Fibroblast of mammary gland (primary cell): ENCODE results near the gene VWA5B2.

Experiments used
- DNase-seq: peaks from one replicate; pipeline ENCODE4 v3.0.0-alpha.2; 2010; ENCODE audit warnings: low read depth
- H3K4me3 ChIP-seq: 2 replicates; pipeline ENCODE4 v1.5.1; 2011; ENCODE audit warnings: low read depth, mild to moderate bottlenecking, low read length, moderate library complexity; ENCODE audit not compliant: control insufficient read depth
- TF ChIP-seq, protein P1 (sequence below): conservative IDR thresholded peaks from 2 replicates; pipeline ENCODE4 v1.5.1; 2011; ENCODE audit warnings: low read depth, low read length, inconsistent platforms; ENCODE audit not compliant: control insufficient read depth, insufficient read depth

The VWA5B2 gene

DNA sequence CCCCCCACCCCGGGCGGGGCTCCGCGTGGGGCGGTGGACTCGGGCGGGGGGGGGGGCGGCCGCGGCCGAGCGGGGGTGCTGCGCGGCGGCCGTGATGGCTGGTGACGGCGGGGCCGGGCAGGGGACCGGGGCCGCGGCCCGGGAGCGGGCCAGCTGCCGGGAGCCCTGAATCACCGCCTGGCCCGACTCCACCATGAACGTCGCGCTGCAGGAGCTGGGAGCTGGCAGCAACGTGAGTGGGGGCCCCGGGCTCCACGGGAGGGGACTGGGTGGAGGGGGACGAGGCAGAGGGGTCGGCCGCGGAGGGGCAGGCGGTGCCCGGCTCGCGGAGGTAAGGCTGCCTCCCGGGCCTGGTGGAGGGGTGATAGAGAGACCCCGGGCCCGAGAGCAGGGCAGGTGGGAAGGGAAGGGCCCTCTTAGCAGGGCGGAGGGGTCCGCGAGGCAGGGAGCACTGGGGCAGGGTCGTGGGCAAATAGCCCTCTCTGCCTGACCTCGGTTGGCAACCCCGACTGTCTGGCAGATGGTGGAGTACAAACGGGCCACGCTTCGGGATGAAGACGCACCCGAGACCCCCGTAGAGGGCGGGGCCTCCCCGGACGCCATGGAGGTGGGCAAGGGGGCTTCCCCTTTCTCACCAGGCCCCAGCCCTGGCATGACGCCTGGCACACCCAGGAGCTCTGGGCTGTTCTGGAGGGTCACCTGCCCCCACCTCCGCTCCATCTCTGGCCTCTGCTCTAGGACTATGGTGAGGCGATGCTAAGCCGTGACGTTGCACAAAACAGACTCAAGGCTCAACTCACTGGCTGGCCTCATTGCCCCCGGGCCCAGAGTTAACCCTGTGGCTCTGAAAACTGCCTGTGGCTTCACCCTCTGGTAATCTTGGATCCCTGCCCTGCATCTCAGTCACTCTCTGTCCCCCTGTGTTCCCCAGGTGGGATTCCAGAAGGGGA lies 46.9 kb downstream of the VWA5B2 start, which contains the start of gene ECE2:
TSS of gene ECE2 (plus strand) at position 62 of the 950 bp plus-strand sequence. CDS start at position 194, 132 bp downstream.
- TF ChIP-seq, protein P1, sequence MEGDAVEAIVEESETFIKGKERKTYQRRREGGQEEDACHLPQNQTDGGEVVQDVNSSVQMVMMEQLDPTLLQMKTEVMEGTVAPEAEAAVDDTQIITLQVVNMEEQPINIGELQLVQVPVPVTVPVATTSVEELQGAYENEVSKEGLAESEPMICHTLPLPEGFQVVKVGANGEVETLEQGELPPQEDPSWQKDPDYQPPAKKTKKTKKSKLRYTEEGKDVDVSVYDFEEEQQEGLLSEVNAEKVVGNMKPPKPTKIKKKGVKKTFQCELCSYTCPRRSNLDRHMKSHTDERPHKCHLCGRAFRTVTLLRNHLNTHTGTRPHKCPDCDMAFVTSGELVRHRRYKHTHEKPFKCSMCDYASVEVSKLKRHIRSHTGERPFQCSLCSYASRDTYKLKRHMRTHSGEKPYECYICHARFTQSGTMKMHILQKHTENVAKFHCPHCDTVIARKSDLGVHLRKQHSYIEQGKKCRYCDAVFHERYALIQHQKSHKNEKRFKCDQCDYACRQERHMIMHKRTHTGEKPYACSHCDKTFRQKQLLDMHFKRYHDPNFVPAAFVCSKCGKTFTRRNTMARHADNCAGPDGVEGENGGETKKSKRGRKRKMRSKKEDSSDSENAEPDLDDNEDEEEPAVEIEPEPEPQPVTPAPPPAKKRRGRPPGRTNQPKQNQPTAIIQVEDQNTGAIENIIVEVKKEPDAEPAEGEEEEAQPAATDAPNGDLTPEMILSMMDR = no peak
- no peak within 1 kb of the TSS for H3K4me3 ChIP-seq
- no peak for DNase-seq

DNA sequence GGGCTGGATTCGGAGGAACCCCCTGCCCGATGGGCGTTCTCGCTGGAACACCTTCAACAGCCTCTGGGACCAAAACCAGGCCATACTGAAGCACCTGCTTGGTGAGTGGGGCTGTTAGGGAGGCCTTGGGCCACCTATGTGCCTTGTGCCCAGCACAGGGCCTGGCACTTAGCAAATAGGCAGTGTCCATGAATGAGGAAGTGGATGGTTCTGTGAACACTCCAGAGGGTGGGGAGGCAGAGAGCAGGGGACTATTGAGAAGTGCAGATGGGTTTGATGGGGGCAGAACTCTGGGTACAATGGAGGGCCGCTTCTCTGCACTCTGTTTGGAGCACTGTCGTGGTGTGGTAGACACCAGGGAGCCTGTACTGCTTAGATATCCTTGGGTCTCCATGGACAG lies 48.0 kb downstream of the VWA5B2 start:
- TF ChIP-seq, protein P1 = no peak
- DNase-seq = no peak
- H3K4me3 ChIP-seq = no peak overlapping the region

DNA sequence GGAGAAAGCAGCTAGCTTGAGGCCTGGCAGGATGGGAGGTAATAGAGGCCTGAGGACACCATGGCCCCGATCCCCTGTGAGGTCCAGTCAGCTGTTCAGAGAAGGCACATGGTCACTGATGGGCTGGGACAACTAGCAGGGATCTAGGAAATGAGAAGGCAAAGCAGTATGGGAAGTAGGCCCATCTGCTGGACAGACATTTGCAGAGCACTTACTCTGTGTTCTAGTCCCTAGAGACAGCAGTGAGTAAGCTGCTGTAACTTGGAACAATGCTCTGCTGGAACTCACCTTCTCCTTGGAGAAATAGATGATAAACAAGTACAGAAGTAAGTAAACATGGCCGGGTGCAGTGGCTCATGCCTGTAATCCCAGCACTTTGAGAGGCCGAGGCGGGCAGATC lies 53.6 kb downstream of the VWA5B2 start:
- H3K4me3 ChIP-seq = no peak overlapping the region
- TF ChIP-seq, protein P1 = no peak
- peak; percentile 38 for DNase-seq

DNA sequence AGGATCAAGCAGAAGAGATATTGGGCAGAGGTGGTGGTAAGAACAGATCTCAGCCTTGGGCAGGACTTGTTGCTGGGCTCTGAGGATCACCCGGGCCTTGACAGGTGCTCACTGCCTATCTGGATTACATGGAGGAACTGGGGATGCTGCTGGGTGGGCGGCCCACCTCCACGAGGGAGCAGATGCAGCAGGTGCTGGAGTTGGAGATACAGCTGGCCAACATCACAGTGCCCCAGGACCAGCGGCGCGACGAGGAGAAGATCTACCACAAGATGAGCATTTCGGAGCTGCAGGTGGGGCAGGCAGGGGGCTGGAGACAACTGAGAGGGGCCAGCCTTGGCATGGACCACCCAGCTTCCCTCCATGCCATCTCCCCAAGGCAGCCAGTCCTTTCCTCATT lies 54.3 kb downstream of the VWA5B2 start:
- TF ChIP-seq, protein P1 = no peak
- DNase-seq = no peak
- H3K4me3 ChIP-seq = no peak overlapping the region

DNA sequence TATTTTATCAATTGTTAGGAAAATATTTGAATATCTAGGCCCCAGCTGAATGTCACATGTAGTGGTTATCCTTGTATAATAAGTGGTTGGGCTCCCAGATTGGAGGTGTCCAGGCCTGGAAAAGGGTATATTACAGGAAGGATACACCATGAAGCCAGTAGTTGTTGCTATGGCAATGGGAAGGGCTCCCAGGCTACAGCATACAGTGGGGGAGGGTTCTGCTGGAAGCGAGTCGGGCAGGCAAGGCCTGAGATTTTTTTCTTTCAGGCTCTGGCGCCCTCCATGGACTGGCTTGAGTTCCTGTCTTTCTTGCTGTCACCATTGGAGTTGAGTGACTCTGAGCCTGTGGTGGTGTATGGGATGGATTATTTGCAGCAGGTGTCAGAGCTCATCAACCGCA lies 55.3 kb downstream of the VWA5B2 start:
- peak; percentile 74 for DNase-seq
- H3K4me3 ChIP-seq = no peak overlapping the region
- TF ChIP-seq, protein P1 = peak; percentile 47

DNA sequence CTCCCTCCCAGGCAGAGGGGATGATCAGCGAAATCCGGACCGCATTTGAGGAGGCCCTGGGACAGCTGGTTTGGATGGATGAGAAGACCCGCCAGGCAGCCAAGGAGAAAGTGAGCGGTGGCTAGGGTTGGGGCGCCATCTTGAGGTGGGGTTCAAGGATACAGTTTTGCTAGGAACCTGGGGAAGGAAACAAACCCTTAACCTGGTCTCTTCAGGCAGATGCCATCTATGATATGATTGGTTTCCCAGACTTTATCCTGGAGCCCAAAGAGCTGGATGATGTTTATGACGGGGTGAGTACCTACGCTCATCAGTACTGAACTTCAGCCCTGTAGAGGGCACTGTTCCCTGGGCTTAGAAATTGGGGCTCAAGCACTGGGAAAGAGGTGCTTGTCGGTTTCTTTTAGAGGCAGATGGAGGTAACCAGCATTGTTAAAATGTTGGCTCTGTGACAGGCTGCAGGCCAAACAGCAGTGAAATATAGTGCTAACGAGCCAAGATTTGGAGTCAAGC lies 60.1 kb downstream of the VWA5B2 start:
- peak; percentile 56 for DNase-seq
- TF ChIP-seq, protein P1 = peak; percentile 69
- no peak overlapping the region for H3K4me3 ChIP-seq
